Globus pallidus (tissue), 1 donor: ENCODE measurements around the gene DGKQ.
"Not testable (repeated sequence)": the region's sequence is repeated elsewhere in the genome, so short reads cannot be mapped to it uniquely, and the experiment has no call there.

ENCODE experiments used
- DNase-seq: peaks from one replicate; pipeline ENCODE4 v3.0.0-alpha.2; 2015; ENCODE audit warnings: low spot score

The DGKQ gene

GRCh38 chr4:1010395-1011021 is 37.1 kb upstream of the DGKQ start:
- DNase-seq, result peak; percentile 24

GRCh38 chr4:1009542-1010394 is 36.4 kb upstream of the DGKQ start:
- peak; percentile 64 for DNase-seq

GRCh38 chr4:1008840-1009541 is 35.6 kb upstream of the DGKQ start:
- peak; percentile 26 for DNase-seq

GRCh38 chr4:1006856-1007255 is 33.5 kb upstream of the DGKQ start:
- no peak for DNase-seq

DNA sequence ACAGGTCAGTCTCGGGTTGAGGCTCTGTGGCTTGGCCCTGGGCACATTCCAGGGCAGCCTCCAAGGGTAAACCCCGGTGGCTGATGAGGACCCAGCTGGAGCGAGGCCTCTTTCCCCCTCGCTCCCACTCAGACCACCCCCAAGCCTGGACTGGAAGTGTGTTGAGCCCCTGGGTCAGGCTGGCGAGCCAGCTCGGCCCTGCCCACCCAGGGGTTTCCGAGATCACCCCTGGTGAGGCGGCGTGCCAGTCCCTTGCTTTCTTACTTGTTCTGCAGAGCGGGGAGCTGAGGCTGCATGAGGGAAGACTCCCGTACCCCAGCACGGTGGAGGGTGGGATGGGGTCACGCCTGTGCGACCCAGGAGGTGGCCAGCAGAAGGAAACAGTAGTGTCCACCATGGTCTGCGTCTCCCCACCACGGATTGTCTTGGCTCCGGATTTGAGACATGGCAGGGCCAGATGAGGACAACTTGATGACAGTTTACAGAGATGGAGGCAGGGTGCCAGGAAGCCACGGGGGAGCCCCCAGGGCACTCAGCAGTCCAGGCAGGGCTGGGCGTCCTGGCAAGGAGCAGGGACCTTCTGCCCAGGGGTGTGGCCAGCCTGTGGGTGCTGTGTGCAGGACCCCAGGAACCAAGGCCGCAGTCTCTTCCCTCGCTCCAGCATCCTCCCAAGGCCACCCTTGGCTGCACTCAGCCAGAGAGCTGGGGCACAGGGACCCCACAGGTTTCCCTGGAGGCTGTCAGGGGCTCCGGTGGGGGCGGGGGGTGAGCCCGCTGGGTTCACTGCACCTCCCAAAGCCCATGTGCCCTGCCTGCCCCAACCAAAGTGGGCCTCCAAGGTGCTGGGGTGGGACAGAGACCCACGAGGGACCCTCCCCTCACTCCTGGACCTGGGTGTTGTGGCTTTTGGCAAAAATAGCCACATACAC is 31.5 kb upstream of the DGKQ start:
- no peak for DNase-seq

DNA sequence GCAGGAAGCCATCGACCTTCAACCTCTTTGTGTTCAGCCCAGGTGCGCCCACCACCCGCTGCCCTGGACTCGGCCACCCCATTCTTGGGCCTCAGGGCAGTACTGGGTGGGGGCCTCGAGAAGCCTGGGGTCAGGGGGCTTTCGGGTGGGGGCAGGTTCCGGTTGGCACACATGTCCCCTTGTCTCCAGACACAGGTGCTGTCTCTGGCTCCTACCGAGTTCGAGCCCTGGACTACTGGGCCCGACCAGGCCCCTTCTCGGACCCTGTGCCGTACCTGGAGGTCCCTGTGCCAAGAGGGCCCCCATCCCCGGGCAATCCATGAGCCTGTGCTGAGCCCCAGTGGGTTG is 30.7 kb upstream of the DGKQ start:
- DNase-seq, result no peak

- DNase-seq, result no peak
Measured at GRCh38 chr4:1003271-1004070, 30.1 kb upstream of the DGKQ start.

GRCh38 chr4:1002631-1003251 is 29.4 kb upstream of the DGKQ start:
- DNase-seq, result no peak

DNA sequence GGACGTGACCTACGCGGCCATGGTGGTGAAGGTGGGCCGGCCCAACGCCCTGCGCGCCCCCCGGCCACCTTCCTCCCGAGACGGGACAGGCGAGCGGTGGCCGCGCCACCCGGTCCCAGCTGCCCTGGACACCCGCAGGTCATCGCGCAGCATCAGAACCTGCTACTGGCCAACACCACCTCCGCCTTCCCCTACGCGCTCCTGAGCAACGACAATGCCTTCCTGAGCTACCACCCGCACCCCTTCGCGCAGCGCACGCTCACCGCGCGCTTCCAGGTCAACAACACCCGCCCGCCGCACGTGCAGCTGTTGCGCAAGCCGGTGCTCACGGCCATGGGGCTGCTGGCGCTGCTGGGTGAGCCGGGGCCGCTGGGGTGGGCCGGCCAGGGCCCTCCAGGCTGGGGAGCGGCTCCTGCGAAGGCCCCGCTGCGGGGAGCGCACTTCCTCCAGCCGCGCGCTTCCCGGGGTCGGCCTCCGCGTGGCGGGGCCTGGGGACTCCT is 28.8 kb upstream of the DGKQ start:
- DNase-seq, result no peak

DNA sequence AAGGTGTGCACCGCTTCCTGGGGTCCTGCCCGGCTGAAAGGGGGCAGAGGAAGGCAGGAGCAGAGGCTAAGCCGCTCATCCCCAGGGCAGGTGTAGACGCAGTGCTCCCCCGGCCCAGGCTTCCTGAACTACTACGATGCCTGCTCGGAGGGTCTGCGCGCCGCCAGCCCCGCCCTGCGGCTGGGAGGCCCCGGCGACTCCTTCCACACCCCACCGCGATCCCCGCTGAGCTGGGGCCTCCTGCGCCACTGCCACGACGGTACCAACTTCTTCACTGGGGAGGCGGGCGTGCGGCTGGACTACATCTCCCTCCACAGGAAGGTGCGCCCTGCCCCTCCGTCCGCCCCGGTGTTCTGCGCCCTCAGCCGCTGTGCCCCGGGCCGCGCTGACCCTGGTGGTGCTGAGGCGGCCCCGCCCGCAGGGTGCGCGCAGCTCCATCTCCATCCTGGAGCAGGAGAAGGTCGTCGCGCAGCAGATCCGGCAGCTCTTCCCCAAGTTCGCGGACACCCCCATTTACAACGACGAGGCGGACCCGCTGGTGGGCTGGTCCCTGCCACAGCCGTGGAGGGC is 28.3 kb upstream of the DGKQ start:
- no peak for DNase-seq

- no peak for DNase-seq
Measured at GRCh38 chr4:1000686-1001260, 27.4 kb upstream of the DGKQ start.

- no peak for DNase-seq
Measured at GRCh38 chr4:999882-1000425, 26.6 kb upstream of the DGKQ start.

DNA sequence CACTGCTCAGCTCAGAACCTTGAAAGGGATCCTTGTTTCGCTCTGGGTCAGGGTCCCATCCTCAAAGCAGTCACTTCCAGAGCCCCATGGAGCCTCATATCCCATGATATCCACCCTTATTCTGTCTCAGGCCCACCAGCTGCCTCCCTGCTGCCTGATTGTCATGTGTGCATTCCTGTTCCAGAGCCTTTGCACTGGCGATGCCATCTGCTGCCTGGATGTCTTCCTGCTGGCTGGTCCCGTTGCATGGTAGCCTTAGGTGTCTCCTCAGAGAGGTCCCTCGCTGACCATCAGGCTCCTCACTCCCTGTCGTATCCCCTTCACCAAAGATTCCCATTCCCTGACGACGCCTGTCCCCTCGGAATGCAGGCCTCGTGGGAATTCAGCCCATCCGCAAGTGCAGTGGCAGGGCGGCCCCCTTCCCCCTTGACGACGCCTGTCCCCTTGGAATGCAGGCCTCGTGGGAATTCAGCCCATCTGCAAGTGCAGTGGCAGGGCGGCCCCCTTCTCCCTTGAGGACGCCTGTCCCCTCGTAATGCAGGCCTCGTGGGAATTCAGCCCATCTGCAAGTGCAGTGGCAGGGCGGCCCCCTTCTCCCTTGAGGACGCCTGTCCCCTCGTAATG is 26.0 kb upstream of the DGKQ start:
- DNase-seq, result not testable (repeated sequence)

- DNase-seq, result no peak
Measured at GRCh38 chr4:998096-998691, 24.8 kb upstream of the DGKQ start.

- peak; percentile 48 for DNase-seq
Measured at GRCh38 chr4:997375-998071, 24.2 kb upstream of the DGKQ start.

- no peak for DNase-seq
Measured at GRCh38 chr4:996997-997374, 23.6 kb upstream of the DGKQ start.

- DNase-seq, result no peak
Measured at GRCh38 chr4:996030-996996, 22.9 kb upstream of the DGKQ start.
